OCI-LY1 (cell line): Measurements from ENCODE around the gene RAB5IF.

Source experiments
- H2AFZ ChIP-seq: fragments of 200-600 bp; sonication (generic), shearing (Covaris generic); 2 replicates; pipeline ENCODE4 v1.6.0; 2014; ENCODE audit warnings: antibody characterized with exemption, mild to moderate bottlenecking, low read length
- H3F3A ChIP-seq: fragments of 200-600 bp; sonication (generic), shearing (Covaris generic); 2 replicates; pipeline ENCODE4 v1.6.0; 2014; ENCODE audit warnings: mild to moderate bottlenecking, antibody characterized with exemption, low read length, moderate library complexity; ENCODE audit not compliant: insufficient read depth
- H3K27ac ChIP-seq: fragments of 200-600 bp; sonication (generic); 2 replicates; pipeline ENCODE4 v1.5.1; 2014; ENCODE audit warnings: low read length, mixed run types, mild to moderate bottlenecking, low read depth; ENCODE audit not compliant: poor library complexity, severe bottlenecking
- H3K27me3 ChIP-seq: fragments of 200-600 bp; sonication (generic); 2 replicates; pipeline ENCODE4 v1.6.0; 2014; ENCODE audit warnings: antibody characterized with exemption, mild to moderate bottlenecking, low read length, moderate library complexity; ENCODE audit not compliant: insufficient read depth
- H3K36me3 ChIP-seq: fragments of 200-600 bp; sonication (generic); 2 replicates; pipeline ENCODE4 v1.6.1; 2014; ENCODE audit warnings: mild to moderate bottlenecking, antibody characterized with exemption, low read length, moderate library complexity, mixed read lengths; ENCODE audit not compliant: insufficient read depth
- H3K4me1 ChIP-seq: fragments of 200-600 bp; sonication (generic); 2 replicates; pipeline ENCODE4 v1.5.1; 2014; ENCODE audit warnings: mild to moderate bottlenecking, low read length, moderate library complexity; ENCODE audit not compliant: insufficient read depth, severe bottlenecking
- H3K4me2 ChIP-seq: fragments of 200-600 bp; sonication (generic), shearing (Covaris generic); 2 replicates; pipeline ENCODE4 v1.6.1; 2014; ENCODE audit warnings: low read length
- H3K4me3 ChIP-seq: fragments of 200-600 bp; sonication (generic); 2 replicates; pipeline ENCODE4 v1.5.1; 2014; ENCODE audit warnings: low read length, low read depth, mild to moderate bottlenecking, mixed read lengths; ENCODE audit not compliant: poor library complexity, severe bottlenecking
- H3K79me2 ChIP-seq: fragments of 200-600 bp; shearing (Covaris generic); 2 replicates; pipeline ENCODE4 v1.6.1; 2016; ENCODE audit warnings: mixed run types, low read length, mixed read lengths; ENCODE audit not compliant: insufficient read depth
- H3K9ac ChIP-seq: fragments of 200-600 bp; sonication (generic), shearing (Covaris generic); 2 replicates; pipeline ENCODE4 v1.6.1; 2014; ENCODE audit warnings: mild to moderate bottlenecking, low read length, mixed read lengths
- H3K9me2 ChIP-seq: fragments of 200-600 bp; sonication (generic), shearing (Covaris generic); 2 replicates; pipeline ENCODE4 v1.6.1; 2014; ENCODE audit warnings: low read depth, mild to moderate bottlenecking, low read length, mixed read lengths
- H3K9me3 ChIP-seq: fragments of 200-600 bp; shearing (Covaris generic); 2 replicates; pipeline ENCODE4 v1.6.1; 2014; ENCODE audit warnings: low read length, mixed read lengths
- H4K20me1 ChIP-seq: fragments of 200-600 bp; sonication (generic), shearing (Covaris generic); 2 replicates; pipeline ENCODE4 v1.6.0; 2016; ENCODE audit warnings: mild to moderate bottlenecking, low read length; ENCODE audit not compliant: insufficient read depth
- CTCF ChIP-seq: fragments of 200-600 bp; sonication (generic), shearing (Covaris generic); IDR thresholded peaks from 2 replicates; pipeline ENCODE4 v1.5.1; 2017; ENCODE audit warnings: mild to moderate bottlenecking, antibody characterized with exemption, low read length, moderate library complexity, mixed read lengths
- EZH2 ChIP-seq: fragments of 200-600 bp; sonication (generic), shearing (Covaris generic); IDR thresholded peaks from 2 replicates; pipeline ENCODE4 v1.8.0; 2017; ENCODE audit warnings: borderline replicate concordance, mixed run types, mild to moderate bottlenecking, antibody characterized with exemption, low read length, moderate library complexity, mixed read lengths

RAB5IF gene

GRCh38 chr20:36613974-36614373 is 8.4 kb downstream of the RAB5IF start:
- Histone ChIP-seq H4K20me1 (no peaks in the 10 kb centered on the region), H3K27me3 (no peaks in the 10 kb centered on the region), H3K4me1 (no peaks in the 10 kb centered on the region), H3K79me2 (no peaks in the 10 kb centered on the region), H3K9ac (no peak overlapping the region), H3F3A (no peaks in the 10 kb centered on the region), H3K27ac (no peak overlapping the region), H3K9me2 (no peaks in the 10 kb centered on the region), H3K9me3 (no peaks in the 10 kb centered on the region), H2AFZ (no peak overlapping the region), H3K4me3 (no peak overlapping the region), H3K4me2 (no peak overlapping the region), H3K36me3 (peaks cover 62% of the 10 kb centered on the region)
- TF ChIP-seq CTCF, result no peak
- TF ChIP-seq EZH2, result no peak

GRCh38 chr20:36614781-36615557 is 9.4 kb downstream of the RAB5IF start:
- Histone ChIP-seq H3K79me2 (no peaks in the 10 kb centered on the region), H3K4me2 (no peak overlapping the region), H3K36me3 (peaks cover 53% of the 10 kb centered on the region), H2AFZ (no peak overlapping the region), H3K9me3 (no peaks in the 10 kb centered on the region), H3K9me2 (no peaks in the 10 kb centered on the region), H3K27me3 (no peaks in the 10 kb centered on the region), H3K4me3 (no peak overlapping the region), H3K4me1 (no peaks in the 10 kb centered on the region), H4K20me1 (no peaks in the 10 kb centered on the region), H3K27ac (no peak overlapping the region), H3F3A (no peaks in the 10 kb centered on the region), H3K9ac (no peak overlapping the region)
- TF ChIP-seq CTCF (no peak), EZH2 (no peak)

- Histone ChIP-seq H3F3A (no peaks in the 10 kb centered on the region), H3K36me3 (no peaks in the 10 kb centered on the region), H3K4me1 (no peaks in the 10 kb centered on the region), H4K20me1 (no peaks in the 10 kb centered on the region), H3K27ac (no peak overlapping the region), H3K4me3 (no peak overlapping the region), H3K4me2 (no peak overlapping the region), H3K9me3 (no peaks in the 10 kb centered on the region), H3K9ac (no peak overlapping the region), H3K9me2 (no peaks in the 10 kb centered on the region), H3K27me3 (no peaks in the 10 kb centered on the region), H3K79me2 (no peaks in the 10 kb centered on the region), H2AFZ (no peak overlapping the region)
- TF ChIP-seq CTCF, result no peak
- TF ChIP-seq EZH2, result no peak
These were observed 15.3 kb downstream of the RAB5IF start for GRCh38 chr20:36620917-36621316.
